NCI-H774 (cell line): Measurements from ENCODE around the gene SYCP2L.

ENCODE experiments used
- DNase-seq: peaks from one replicate; lab custom pipeline; 2025; lab: John Stamatoyannopoulos, UW

The SYCP2L gene

DNA sequence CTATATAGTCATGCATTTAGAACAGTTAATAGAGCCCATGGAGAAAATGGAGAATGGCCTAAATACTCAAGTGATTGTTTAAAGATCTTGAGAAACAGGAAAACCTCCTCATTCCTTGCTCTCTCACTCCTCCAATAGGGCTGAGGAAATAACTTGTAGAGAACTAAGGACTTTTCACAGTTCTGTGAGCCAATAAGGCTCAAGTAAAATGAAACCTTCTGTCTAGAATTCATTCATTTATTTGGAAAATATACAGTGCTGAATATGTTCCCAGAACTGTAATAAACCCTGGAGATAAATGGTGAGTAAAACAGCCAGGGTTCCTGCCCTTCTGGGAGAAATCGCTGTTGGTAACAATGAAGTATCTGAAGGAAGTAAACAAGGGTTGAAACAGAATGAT is 122.0 kb downstream of the SYCP2L start:
- DNase-seq, result no peak

DNA sequence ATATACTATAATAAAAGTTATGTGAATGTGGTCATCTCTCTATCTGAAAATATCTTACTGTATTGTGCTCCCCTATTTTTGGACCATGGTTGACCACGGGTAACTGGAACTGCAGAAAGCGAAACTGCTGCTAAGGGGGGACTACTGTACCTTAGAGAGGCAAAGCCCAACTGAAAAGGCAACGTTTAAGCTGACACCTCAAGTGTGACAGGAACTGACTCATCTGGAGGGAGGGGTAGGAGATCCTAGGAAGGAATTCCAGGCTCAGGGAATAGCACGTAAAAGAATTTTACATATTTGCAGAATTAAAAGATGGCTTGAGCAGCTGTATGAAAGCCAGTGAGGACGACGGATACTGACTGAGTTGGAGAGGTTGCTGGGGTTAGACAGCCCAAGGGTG is 122.5 kb downstream of the SYCP2L start:
- no peak for DNase-seq

DNA sequence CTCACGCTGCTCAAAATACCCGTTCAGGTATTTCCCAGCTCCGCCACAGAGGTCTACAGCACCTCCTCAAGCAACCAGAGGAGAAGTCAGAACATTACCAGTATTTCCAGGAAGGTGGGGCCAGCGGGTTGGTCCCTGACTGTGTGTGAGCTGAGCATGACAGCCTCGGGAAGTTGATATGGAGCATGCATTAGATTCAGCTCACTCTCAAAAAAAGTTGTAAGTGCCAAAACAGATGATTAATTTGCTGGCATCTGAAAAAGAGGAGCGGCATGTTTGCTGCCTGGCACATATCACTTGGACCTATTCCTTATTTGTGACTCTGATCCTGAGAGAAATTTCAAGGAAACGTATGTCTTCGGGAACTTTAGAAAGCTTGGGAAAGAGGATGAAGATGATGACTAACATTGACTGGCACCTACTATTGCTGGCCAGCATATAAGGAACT is 125.0 kb downstream of the SYCP2L start:
- no peak for DNase-seq

DNA sequence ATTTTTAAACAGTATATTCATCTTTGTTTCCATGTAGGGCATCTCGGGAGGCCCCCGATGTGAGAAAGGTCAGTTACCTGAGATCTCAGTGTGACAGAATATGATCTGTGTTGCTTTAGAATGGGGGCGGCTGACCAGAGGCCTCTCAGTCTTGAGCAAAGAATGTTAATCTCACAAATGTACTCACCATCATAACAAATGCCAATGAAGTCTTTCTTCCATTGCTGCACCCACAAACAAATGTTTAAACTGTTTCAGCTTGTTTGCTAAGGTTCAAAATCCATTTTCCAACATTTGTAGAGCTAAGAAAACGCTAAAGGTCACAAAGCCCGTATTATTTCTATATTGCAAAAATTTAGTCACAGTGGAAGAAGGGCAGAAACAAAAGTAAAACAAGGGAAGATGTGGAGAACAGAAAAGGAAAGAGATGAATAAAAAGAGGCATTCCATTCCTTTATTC is 125.5 kb downstream of the SYCP2L start:
- DNase-seq, result no peak

DNA sequence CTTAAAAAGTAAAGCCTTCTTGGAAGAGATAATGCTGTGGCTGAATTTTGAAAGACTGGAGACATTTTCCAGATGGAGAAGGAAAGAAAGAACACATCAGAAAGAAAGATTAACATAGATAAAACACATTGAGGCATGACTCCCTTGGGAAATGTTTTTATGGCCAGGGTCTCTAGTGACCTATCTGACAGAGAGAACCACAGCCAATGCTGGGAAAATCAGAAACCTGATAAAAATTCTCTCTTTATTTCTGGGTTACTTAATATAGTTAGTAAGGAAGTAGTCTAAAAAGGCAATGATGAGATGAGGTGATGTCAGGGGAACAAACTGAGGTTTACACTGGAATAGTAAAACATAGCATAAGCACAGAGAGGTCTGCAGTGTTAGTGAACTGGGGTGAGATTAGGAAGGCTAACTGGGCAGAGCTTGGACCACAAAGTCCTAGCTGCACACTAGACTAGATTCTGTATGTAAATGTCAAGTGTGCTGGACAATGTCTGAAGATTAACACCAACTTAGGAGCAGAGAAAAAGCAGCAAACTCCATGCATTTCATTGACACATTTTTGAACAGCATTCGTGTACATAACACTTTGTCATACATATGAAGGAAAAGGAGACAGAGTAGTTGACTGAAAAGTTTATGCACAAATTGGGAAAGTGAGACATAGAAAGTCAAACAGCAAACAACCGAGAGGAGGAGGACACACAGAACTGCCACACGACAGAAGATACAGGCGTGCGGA is 126.3 kb downstream of the SYCP2L start:
- DNase-seq, result no peak

DNA sequence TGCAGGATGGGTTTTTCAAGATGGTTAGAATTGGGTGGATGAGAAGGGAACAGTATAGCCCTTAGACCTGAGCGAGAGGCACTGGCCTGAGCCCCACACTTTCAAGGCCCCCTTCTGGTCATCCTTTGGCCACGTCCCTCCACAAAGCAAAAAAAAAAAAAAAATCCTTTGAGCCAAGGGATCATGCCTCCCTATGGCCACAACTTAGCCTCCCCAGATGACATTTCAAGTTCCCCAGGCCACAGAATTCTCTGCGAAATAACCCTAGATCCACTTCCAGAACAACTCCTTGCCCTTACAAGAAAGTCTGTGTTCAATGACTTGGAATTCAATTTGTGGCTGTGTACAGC is 126.8 kb downstream of the SYCP2L start:
- no peak for DNase-seq

DNA sequence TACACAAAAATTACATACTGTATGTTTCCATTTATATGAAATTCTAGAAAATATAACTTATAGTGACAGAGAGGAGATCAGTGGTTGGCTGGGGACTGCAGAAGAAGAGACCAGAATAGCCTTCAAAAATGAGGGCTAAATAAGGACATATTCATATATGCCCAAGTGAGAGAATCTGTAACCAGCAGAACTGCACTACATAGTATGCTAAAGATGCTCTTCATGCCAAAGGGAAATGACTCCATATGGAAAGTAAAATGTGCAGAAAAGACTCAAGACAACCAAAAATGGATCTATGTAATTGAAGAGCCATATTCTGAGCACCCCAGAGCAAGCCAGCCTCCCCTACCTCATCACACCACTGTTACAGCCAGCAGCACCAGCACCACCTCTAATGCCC is 128.2 kb downstream of the SYCP2L start:
- DNase-seq, result no peak

DNA sequence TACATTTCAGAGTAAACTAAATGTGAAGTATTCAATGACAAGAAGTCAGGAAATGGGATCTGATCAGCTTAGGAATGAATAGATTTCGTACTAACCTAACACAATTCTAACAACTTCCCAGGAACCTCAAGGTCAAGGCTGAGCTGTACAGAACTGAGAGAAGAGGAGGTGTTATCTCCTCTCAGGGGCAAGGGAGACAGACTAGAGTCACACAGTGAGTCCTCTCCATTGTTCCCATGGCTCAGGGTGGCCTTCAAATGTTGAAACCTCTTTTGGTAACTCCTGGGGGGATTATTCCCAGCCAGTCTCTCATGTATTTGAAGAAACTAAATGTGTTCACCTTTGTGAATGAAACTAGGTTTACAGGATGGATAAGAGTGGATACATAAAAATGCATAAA is 129.6 kb downstream of the SYCP2L start:
- no peak for DNase-seq

DNA sequence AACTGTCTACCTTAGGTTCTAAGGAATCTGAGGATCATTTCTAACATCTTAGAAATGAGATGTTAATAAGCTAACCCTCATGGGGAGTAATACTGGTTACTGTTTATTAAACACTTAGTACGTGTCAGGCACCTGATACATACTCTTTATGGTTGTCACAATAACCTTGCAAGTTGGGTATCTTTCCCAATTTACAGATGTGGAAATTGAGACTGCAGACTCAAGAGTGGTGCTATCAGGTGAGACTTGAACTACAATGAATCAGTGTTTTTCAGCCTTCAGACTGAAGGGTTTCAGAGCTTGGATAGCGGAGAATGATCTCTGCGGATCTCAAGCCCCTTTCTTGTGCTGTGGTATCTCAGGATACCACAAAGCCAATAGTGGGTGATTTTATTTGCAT is 130.2 kb downstream of the SYCP2L start:
- no peak for DNase-seq

DNA sequence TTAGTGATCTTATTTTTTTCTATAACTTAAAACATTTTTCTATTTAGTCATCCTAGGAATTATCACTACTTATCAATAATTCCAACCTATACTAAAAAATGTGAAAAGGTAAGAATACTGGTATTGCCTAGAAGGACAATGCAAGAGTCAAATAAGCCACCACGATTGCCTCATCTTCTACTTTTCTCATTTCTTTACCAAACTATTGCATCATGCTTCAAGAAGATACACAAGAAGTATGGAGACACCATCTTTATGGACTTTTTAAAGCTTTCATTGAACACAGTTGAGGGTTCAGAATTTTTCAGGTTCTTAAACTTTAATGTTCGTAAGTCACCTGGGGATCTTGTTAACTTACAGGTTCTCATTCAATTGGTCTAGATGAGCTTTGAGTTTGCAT is 131.4 kb downstream of the SYCP2L start:
- DNase-seq, result no peak

DNA sequence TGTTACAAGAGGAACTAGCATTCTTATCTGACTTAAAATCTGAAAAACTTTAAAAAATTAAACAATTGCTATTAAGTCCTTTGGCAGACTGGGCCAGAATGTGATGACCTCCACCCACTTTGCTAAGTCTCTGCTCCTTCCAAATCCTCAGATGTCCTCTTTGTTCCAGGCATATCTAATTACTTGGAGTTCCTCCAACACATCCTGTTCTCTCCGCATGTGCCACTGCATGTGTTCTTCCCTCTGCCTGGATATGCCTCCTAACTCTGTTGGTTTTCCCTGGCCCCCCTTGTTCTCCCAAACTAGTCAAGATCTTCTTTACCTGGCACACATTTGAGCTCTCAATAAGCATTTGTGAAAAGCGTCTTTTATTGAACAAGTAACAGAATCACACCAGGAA is 134.2 kb downstream of the SYCP2L start:
- no peak for DNase-seq

DNA sequence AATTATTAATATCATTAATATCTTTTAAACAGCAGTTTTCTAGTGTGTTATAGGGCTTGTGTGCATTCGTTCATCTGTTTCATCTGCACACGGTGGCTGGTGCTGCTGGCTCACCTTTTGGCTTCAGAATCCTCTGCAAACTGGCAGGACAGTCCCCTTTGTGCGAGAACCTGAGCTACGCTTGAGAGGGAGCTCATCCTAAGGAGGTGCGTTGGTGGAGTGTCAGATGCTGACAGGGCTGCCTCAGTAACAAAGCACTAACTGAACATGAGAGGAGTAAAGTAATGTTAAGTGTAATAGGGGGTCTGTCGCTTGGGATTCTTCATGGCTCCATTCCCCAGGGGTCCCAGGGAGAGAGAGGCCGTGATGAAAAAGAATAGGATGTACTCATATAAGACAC is 134.9 kb downstream of the SYCP2L start:
- no peak for DNase-seq

DNA sequence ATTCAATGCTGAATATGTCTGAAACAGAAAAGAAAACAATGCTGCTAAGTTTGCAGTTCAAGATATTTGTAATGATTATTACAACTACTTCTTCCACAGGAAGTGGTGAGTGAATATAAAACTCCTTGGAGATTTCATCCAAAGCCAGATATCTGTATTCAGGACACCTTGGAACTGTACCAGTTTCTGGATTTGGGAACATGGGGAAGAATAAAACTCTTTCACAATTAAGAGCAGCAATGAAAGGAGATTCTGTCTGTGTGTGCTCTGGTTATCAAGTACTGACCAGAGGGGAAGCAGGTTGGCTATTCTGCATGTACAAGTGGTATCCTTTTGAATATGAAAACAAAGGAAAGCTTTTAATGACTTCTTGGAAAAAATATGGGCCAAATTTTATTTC is 136.2 kb downstream of the SYCP2L start:
- no peak for DNase-seq
